ENCODE data around the gene DNAJB2. TPM values are rescaled to one million over a fixed set of nuclear protein-coding genes. Genes with fewer than 3 reads are reported as not detected.

The DNAJB2 gene
- total and polyA plus RNA-seq, 2 experiments from 2014 or later, result 19.4 to 47.4 TPM

- Histone ChIP-seq H3K27me3 (no peaks in the 10 kb centered on the region), H3K9me3 (ENCODE audit: low read depth) (no peaks in the 10 kb centered on the region), H3K4me1 (ENCODE audit: insufficient read depth) (peaks cover 9% of the 10 kb centered on the region), H3K9me2 (replicated peaks; ENCODE audit: insufficient read depth) (no peaks in the 10 kb centered on the region), H3K4me3 (no peak overlapping the region), H2AFZ (no peak overlapping the region), H3K27ac (peak overlapping the region; percentile 67), H4K20me1 (ENCODE audit: insufficient read depth, poor library complexity, severe bottlenecking) (no peaks in the 10 kb centered on the region), H3K79me2 (no peaks in the 10 kb centered on the region), H3K36me3 (replicated peaks; ENCODE audit: insufficient read depth, low read depth) (no peaks in the 10 kb centered on the region), H3K4me2 (no peak overlapping the region)
- 83% methylated on average over 3 of the region's 3 CpGs for WGBS (ENCODE audit: low lambda C conversion rate, missing lambda C conversion rate)
- DNase-seq (ENCODE audit: low spot score), result no peak
- TF ChIP-seq EZH2 (IDR thresholded peaks at IDR 0.05; ENCODE audit: borderline replicate concordance) (no peak), EZH2phosphoT487 (IDR thresholded peaks at IDR 0.05; ENCODE audit: low read depth, severe bottlenecking, unreplicated experiment) (no peak)
- TF ChIP-seq, protein P1, sequence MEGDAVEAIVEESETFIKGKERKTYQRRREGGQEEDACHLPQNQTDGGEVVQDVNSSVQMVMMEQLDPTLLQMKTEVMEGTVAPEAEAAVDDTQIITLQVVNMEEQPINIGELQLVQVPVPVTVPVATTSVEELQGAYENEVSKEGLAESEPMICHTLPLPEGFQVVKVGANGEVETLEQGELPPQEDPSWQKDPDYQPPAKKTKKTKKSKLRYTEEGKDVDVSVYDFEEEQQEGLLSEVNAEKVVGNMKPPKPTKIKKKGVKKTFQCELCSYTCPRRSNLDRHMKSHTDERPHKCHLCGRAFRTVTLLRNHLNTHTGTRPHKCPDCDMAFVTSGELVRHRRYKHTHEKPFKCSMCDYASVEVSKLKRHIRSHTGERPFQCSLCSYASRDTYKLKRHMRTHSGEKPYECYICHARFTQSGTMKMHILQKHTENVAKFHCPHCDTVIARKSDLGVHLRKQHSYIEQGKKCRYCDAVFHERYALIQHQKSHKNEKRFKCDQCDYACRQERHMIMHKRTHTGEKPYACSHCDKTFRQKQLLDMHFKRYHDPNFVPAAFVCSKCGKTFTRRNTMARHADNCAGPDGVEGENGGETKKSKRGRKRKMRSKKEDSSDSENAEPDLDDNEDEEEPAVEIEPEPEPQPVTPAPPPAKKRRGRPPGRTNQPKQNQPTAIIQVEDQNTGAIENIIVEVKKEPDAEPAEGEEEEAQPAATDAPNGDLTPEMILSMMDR (IDR thresholded peaks at IDR 0.05; ENCODE audit: poor library complexity), result no peak
Measured at GRCh38 chr2:219273937-219274336, 5.2 kb upstream of the DNAJB2 start.

- H3K9me3 ChIP-seq (ENCODE audit: low read depth), result no peaks in the 10 kb centered on the region
- peak overlapping the region; percentile 67 for H3K27ac ChIP-seq
- H3K36me3 ChIP-seq (replicated peaks; ENCODE audit: insufficient read depth, low read depth), result no peaks in the 10 kb centered on the region
- no peaks in the 10 kb centered on the region for H4K20me1 ChIP-seq (ENCODE audit: insufficient read depth, poor library complexity, severe bottlenecking)
- no peaks in the 10 kb centered on the region for H3K79me2 ChIP-seq
- TF ChIP-seq EZH2 (IDR thresholded peaks at IDR 0.05; ENCODE audit: borderline replicate concordance), result no peak
- H3K4me1 ChIP-seq (ENCODE audit: insufficient read depth), result peaks cover 9% of the 10 kb centered on the region
- no peak overlapping the region for H3K4me2 ChIP-seq
- no peaks in the 10 kb centered on the region for H3K9me2 ChIP-seq (replicated peaks; ENCODE audit: insufficient read depth)
- H2AFZ ChIP-seq, result no peak overlapping the region
- DNase-seq (ENCODE audit: low spot score), result peak; percentile 77
- no peak overlapping the region for H3K4me3 ChIP-seq
- no peaks in the 10 kb centered on the region for H3K27me3 ChIP-seq
- 41% methylated on average over 6 of the region's 6 CpGs for WGBS (ENCODE audit: low lambda C conversion rate, missing lambda C conversion rate)
Measured at GRCh38 chr2:219274361-219274921, 4.7 kb upstream of the DNAJB2 start.

- H3K79me2 ChIP-seq, result peaks cover 4% of the 10 kb centered on the region
- TF ChIP-seq EZH2phosphoT487 (IDR thresholded peaks at IDR 0.05; ENCODE audit: low read depth, severe bottlenecking, unreplicated experiment), result no peak
- TF ChIP-seq, protein P1 (IDR thresholded peaks at IDR 0.05; ENCODE audit: poor library complexity), result peak; percentile 96
- peak; percentile 90 for DNase-seq (ENCODE audit: low spot score)
- WGBS (ENCODE audit: low lambda C conversion rate, missing lambda C conversion rate), result 34% methylated on average over 25 of the region's 25 CpGs
- H3K9me2 ChIP-seq (replicated peaks; ENCODE audit: insufficient read depth), result no peaks in the 10 kb centered on the region
- H3K4me3 ChIP-seq, result no peak overlapping the region
- no peaks in the 10 kb centered on the region for H4K20me1 ChIP-seq (ENCODE audit: insufficient read depth, poor library complexity, severe bottlenecking)
- H3K4me2 ChIP-seq, result peak overlapping the region; percentile 79
- H2AFZ ChIP-seq, result peak overlapping the region; percentile 23
- H3K27ac ChIP-seq, result peak overlapping the region; percentile 95
- H3K36me3 ChIP-seq (replicated peaks; ENCODE audit: insufficient read depth, low read depth), result no peaks in the 10 kb centered on the region
- H3K27me3 ChIP-seq, result no peaks in the 10 kb centered on the region
- no peaks in the 10 kb centered on the region for H3K9me3 ChIP-seq (ENCODE audit: low read depth)
- peaks cover 14% of the 10 kb centered on the region for H3K4me1 ChIP-seq (ENCODE audit: insufficient read depth)
Measured at GRCh38 chr2:219277703-219278654, 1.2 kb upstream of the DNAJB2 start.

- Histone ChIP-seq H3K27me3 (no peaks in the 10 kb centered on the region), H3K79me2 (peaks cover 4% of the 10 kb centered on the region), H3K36me3 (replicated peaks; ENCODE audit: insufficient read depth, low read depth) (no peaks in the 10 kb centered on the region), H3K9me2 (replicated peaks; ENCODE audit: insufficient read depth) (no peaks in the 10 kb centered on the region), H3K4me3 (peak overlapping the region; percentile 5), H3K9me3 (ENCODE audit: low read depth) (no peaks in the 10 kb centered on the region), H3K4me1 (ENCODE audit: insufficient read depth) (peaks cover 14% of the 10 kb centered on the region), H2AFZ (peak overlapping the region; percentile 8), H3K27ac (peak overlapping the region; percentile 95), H3K4me2 (peak overlapping the region; percentile 79), H4K20me1 (ENCODE audit: insufficient read depth, poor library complexity, severe bottlenecking) (no peaks in the 10 kb centered on the region)
- TF ChIP-seq, protein P1 (IDR thresholded peaks at IDR 0.05; ENCODE audit: poor library complexity), result no peak
- TF ChIP-seq EZH2 (IDR thresholded peaks at IDR 0.05; ENCODE audit: borderline replicate concordance), result no peak
- TF ChIP-seq EZH2phosphoT487 (IDR thresholded peaks at IDR 0.05; ENCODE audit: low read depth, severe bottlenecking, unreplicated experiment), result no peak
- 18% methylated on average over 7 of the region's 9 CpGs for WGBS (ENCODE audit: low lambda C conversion rate, missing lambda C conversion rate)
- DNase-seq (ENCODE audit: low spot score), result no peak
Measured at GRCh38 chr2:219278655-219279150, 463 bp upstream of the DNAJB2 start.

All from hepatocyte (in vitro differentiated cells).